ENCODE results near the gene SMAD9.

The SMAD9 gene

GRCh38 chr13:36919833-36920615 is at the start of gene SMAD9:
Gene SMAD9 (minus strand): TSS chr13:36920238. CDS start chr13:36879689, 40,549 bp downstream.
- peak; percentile 52 for DNase-seq

DNA sequence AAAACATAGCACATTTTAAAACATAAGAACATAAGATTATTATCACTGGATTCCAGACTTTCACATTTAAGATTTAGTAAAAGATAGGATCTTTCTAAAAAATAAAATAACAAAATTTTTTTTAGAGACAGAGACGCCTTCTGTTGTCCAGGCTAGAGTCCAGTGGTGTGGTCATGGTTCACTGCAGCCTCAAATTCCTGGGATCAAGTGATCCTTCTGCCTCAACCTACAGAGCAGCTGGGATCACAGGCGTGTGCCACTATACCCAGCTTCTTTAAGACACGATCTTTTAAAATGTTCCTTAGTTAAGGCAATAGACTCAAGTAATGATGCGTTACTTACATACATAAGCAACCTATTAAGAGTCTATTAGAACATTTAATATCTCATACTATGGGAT is 46.4 kb upstream of the SMAD9 start:
- no peak for DNase-seq

DNA sequence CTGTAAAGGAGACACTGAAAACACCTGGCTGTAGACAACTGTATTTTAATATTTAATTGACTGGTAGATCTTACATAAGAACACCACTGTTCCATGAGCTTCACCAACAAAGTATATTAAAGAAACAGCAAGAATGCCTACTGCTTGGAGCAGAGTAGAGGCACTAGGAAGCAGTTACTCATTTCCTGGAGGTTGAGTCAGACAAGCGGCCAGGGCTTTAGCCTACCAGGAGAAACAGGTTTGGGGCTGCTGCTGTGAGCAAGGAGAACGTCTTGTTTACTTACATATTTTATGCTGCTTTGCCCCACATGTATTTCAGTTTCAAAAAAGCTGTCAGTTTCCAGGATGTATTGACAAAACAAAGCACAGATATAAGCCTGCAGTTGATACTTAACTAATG is 45.7 kb upstream of the SMAD9 start:
- DNase-seq, result no peak

DNA sequence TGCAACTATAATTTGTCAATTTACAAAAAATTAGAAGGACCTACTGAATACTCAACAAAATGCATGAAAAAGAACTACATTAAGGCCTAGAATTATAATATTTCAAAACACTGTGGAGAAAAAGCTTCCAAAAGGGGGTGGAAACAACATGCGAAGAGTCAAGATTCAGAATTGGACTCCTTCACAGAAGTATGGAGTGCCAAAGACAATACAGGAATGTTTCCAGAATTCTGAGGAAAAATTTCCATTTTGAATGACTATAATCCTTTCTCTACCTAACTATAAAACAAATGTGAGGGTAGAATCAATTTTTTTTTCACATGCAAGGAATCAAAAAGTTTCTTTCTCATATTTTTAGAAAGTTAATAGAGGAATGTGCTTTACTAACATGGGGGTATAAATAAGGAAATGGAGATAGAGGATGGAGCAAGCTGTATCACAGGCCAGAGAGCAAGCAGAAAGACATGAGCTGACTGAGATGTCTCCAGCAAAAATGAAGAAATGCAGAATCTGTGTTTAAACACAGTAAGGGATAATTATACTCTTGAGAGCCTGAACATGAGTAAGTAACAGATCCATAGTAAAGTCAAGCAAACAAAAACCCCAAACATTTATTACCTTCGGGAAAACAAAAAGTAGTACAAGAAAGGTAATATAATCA is 39.5 kb upstream of the SMAD9 start:
- no peak for DNase-seq

- DNase-seq, result no peak
These were observed 34.5 kb upstream of the SMAD9 start for GRCh38 chr13:36954542-36954941.

DNA sequence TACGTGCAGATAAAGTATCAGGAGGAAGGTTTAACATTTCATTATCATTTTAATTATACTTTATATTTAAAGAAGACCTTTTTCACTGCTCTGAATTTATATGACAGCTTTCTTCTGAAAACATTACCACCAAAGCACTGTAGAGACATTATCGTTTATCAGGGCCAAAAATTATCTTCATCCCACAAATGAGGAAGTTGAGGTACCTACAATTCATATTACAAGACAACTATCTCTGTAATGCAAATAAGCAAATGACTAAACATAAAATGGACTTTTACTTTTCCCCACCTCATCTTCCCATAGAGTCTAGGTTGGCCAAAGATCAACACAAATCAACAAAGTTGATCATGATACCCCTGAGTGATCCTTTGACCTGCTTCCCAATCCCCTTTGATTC is 30.9 kb upstream of the SMAD9 start:
- no peak for DNase-seq

DNA sequence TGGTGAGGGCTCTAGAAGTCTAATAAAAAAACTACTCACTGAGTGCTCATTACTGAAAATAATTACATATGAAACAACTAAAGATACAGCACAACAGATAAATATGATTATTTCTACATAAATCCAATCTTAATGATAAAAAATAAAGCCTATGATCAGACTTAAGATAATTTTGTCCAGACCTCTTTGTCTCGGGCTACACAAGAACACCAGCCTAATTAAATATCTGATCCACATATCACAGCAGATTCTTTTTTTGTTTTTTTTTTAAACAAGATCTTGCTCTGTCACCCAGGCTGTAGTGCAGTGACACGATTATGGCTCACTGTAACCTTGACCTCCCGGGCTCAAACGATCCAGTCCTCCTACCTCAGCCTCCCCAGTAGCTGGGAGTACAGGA is 30.3 kb upstream of the SMAD9 start:
- DNase-seq, result no peak

DNA sequence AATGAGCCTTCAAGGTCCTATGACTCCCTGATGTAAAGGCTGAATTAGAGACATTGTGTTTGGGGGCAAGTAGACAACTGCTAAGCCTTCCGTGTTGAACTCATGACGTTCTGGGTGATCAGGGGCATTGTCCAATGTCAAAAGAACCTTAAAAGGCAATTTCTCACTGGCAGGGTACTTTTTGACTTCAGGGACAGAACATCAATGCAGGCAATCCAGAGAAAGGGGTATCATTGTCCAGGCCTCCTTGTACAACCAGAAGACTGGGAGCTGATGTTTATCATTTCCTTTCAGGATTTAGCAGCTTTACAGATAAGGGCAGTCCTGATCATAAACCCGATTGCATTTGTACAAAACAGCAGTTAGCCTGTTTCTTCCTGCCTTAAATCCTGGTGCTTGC is 25.0 kb upstream of the SMAD9 start:
- no peak for DNase-seq

GRCh38 chr13:36925603-36926002 is 5.6 kb upstream of the SMAD9 start:
- no peak for DNase-seq

GRCh38 chr13:36924001-36924400 is 4.0 kb upstream of the SMAD9 start:
- DNase-seq, result no peak

GRCh38 chr13:36921631-36922301 is 1.7 kb upstream of the SMAD9 start:
- DNase-seq, result no peak

GRCh38 chr13:36920616-36921185 is 663 bp upstream of the SMAD9 start:
- DNase-seq, result no peak

DNA sequence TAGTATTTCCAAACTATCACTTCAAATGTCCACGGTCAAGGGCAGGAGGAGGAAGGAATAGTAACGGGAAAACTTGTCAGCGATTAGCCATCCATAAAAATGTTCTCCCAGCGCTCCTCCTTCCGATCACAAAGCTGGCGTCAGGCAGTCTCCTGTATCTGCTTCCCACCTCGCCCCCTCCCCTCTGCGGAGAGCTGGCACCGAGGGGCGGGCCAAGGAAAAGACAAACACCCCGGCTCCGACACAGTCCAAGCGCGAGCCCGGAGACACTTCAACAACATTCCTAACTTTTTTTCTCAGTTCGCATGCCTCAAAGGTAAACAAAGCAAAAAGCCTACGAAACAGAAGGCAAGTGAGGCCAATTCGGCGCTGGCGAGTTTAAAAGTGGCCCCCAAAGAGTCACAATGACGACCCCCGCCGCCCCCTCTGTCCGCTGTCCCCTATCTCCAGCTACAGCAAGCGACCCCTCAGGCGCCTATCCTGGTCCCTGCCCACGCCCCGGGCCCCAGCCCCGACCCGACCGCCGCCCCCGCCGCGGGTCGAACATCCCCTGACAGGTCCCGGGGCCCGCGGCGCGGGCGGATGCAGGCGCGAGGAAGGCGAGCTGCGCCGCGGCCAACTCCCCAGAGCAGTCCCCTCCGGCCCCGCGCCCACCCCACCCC is 736 bp downstream of the SMAD9 start:
- DNase-seq, result no peak

DNA sequence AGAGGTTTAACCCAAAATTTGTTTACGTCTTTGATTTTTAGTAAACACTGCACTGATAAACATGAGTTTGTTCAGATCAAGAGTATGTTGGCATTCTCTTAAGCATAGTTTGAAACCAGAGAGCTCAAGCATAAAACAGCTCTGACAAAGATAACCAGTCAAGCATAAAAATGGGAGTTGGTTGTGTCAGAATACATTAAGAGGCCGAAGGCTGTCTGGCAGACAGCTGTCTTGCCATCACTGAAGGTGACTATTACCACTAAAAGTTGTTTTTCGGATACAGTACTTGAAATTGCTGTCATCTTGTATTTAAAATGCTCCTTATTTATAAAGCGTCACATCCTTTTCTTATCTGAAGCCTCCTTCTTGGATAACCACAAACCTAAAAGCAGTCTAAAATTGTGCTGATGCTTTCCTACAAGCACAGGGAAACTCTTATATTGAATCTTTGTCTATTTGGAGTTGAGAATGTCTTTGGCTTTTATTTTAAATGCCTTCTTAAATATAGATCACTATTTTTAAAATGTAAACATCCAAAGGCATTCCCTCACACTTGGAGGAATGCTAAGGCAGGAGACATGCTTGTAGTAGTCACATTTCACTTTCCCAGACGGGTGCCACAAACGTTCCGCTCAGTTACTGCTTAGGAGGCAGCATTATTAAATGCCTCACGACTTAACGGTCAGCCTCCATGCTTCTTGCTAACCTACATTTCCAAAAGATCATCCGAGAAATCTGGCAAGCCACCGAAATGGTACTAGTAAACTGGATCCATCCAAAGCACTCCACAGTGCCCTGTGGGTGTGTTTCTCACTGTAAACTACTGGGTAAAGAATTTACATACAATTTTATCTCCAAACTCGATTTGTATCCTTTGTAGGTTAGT is 1.5 kb downstream of the SMAD9 start:
- DNase-seq, result no peak

DNA sequence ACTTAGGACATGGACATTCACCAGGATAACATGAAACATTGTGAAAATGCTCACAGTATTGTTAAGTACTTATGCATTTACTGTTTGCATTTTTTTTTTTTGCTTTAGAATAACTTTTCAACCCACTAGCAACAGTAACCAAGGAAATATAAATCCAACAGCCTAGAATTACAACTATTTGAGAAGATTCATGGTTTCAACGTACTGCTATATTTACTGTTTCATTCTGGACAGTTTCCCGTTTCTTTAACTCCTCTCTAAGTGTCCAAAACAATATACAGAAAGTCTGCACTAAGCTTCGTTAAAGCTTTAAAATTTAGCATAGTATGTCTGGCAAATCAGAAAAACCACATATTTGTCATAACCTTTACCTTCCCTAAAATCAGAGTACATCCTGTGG is 2.7 kb downstream of the SMAD9 start:
- DNase-seq, result no peak

- no peak for DNase-seq
These were observed 4.0 kb downstream of the SMAD9 start for GRCh38 chr13:36915896-36916640.

DNA sequence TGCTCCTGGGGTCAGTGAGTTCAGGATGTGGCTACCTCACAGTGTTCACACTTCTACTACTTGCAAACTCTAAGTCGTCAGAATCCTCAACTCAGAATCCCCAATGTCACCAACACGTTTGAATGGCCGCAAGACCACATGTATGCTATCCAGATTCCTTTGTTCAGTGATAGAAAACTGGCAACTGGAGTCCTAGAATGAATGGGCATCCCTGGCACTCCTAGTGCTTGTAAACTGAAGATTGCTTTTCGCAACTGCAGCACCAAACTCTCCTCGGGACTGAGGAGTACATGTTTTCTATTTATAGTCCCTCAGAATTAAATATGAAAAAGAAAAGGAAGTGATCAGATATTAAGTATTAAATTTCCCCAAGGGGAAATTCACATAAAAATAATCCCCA is 4.9 kb downstream of the SMAD9 start:
- no peak for DNase-seq

DNA sequence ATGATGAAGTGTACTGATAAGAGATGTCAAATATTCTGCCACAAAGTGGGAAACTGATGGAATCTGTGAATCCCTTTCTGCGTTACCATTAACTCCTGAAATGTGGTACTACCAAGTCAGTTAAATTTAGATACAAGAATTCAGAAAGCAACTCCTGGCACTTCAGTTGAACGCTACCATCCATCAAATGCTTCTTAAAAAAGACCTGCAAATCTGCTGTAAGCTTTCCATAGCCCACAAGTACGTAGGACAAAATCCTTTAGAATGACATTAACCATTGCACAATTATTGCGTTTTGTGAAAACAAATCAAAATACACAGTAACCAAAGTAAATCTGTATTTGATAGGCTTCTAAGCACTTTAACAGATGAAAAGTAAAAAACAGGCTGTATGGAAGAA is 5.4 kb downstream of the SMAD9 start:
- DNase-seq, result no peak

GRCh38 chr13:36913463-36913862 is 6.6 kb downstream of the SMAD9 start:
- DNase-seq, result peak; percentile 18

DNA sequence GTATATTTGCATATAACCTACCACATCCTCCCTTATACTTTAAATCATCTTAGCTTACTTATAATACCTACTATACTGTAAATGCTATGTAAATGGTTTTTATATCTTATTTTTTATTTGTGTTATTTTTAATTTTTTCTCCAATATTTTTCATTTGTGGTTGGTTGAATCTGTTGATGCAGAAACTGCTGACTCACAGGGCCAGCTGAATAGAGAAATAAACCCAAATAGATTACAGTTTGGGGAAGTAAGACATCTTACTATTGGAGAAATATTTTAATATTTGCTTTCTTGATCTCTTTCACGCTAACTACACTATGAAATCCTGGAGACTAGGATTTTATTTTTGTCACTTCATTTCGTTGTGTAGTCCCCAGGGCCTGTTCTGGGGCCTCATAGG is 7.1 kb downstream of the SMAD9 start:
- no peak for DNase-seq

GRCh38 chr13:36912369-36912768 is 7.7 kb downstream of the SMAD9 start:
- no peak for DNase-seq
